Stimulated activated CD8-positive, alpha-beta memory T cell treated with anti-CD3 and anti-CD28 coated beads, Interleukin-15, amount 100 ng/mL, for 1 hour (primary cell): ENCODE measurements around the gene TTLL9.
"Not testable (repeated sequence)": the region's sequence is repeated elsewhere in the genome, so short reads cannot be mapped to it uniquely, and the experiment has no call there.

ENCODE experiments used
- DNase-seq: peaks from one replicate; pipeline ENCODE4 v3.0.0-alpha.2; 2020; ENCODE audit warnings: low read depth

Gene TTLL9

DNA sequence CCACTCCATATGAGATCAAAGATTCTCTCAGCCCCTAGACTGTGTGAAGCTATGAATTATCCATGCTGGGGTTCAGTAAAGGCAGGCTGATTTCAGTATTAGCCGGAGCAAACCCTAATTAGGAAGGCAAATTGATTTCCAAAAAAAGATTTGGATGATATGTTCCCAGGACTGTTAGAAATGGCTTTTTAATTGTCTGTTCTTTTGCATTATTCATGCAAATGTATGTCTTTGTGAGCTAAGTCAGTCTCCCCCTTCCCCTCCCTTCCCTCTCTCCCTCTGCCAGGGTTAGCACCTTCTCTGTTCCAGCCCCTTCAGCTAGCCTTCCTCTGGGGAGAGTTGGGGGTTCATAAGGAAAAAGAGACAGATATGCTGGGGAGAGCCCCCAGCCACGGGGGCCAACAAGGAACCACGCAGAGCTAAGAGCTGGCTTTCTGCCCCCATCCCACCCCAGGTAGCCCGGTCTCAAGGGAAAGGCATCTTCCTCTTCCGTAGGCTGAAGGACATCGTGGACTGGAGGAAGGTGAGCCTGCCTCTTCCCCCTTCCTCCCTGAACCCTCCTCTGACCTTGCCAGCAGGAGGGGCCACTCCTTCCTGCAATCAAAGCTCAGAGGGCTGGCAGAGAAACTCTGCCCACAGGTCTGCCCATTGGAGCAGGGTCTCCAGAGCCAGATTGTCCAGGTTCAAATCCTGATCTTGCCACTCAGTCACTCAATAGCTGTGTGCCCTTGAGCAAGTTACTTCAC is 49.1 kb downstream of the TTLL9 start:
- DNase-seq = no peak

- no peak for DNase-seq
Measured at GRCh38 chr20:31920275-31920855, 49.9 kb downstream of the TTLL9 start.

- DNase-seq = not testable (repeated sequence)
Measured at GRCh38 chr20:31921480-31921879, 51.0 kb downstream of the TTLL9 start.

DNA sequence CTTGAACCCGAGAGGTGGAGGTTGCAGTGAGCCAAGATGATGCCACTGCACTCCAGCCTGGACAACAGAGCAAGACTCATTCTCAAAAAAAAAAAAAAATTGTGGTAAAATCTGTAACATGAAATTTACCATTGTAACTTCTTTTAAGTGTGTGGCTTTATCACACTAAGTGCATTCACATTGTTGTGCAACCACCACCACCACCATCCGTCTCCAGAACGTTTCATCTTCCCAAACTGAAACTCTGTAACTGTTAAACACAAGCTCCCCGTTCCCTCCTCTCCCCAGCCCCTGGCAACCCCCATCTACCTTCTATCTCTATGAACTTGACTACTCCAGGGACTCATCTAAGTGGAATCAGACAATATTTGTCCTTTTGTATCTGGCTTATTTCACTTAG is 51.7 kb downstream of the TTLL9 start:
- no peak for DNase-seq

DNA sequence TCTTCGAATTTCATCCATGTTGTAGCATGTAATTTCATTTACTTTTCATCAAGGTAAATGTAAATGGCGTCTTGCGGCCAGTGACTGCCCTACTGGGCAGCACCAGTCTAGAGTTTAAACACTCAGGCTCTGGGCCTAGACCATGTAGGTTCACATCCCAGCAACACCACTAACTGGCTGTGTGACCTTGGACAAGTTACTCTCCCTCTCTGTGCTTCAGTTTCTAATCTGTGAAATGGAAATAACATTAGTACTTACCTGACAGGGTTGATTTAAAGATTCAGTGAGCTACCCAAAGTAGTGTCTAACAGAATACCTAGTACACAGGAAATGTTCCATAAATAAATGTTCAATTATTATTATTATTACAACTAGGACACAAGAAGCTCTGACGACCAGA is 52.2 kb downstream of the TTLL9 start:
- DNase-seq = no peak

GRCh38 chr20:31923388-31924331 is 53.2 kb downstream of the TTLL9 start:
- no peak for DNase-seq

GRCh38 chr20:31924561-31924960 is 54.1 kb downstream of the TTLL9 start:
- DNase-seq = no peak

DNA sequence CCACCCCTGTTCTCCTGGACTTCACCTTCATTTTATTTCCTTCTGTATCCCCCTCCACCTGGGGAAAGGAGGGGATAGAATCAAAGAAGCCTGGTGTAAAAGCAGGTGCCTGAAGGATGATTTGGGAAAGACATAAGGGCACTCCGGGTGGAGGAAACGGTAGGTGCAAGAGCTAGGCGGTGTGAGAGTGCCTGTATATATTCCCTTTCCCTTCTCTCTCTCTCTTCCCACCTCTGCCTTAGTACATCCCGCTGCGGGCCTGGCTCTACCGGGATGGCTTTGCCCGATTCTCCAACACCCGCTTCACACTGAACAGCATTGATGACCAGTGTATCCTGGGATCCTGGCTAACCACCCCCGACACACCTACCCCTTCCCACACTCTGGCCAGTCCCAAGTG is 55.2 kb downstream of the TTLL9 start:
- DNase-seq = no peak

- no peak for DNase-seq
Measured at GRCh38 chr20:31926493-31926892, 56.1 kb downstream of the TTLL9 start.

DNA sequence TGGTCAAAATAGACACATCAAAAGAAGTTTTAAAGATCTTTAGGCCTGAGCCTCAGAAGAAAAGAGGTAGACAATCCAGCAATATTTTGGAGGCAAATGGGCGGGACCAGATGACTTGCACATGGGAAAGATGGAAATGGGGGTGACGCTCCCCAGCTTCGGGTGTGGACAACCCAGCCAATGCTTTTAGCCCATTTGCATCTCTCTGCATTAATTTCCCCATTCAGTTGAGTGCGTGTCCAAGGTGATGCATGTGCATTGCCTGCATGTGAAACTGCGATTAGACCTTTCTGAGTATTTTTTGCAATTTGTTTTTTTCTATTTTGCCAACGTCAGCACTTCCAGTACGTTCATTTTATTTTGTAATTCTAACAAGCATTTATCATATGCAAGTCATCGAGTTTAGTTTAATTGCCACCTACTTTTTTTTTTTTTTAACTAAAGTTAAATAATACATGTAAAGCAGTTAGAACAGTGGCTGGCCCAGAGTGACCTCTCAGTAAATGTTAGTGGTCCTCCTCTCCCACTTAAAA is 57.3 kb downstream of the TTLL9 start:
- DNase-seq = no peak

DNA sequence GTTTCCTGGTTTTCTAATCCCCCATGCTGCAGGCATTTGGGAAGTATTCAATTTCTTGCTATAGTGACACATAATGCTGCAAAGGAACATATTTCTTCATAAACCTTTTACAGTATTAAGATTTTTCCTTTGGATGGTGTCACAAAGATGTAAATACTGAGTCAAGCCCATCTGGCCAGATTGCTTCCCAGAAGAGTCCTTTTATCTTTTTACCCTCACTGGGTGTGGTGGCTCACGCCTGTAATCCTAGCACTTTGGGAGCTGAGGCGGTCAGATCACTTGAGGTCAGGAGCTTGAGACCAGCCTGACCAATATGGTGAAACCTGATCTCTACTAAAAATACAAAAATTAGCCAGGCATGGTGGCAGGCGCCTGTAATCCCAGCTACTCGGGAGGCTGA is 59.2 kb downstream of the TTLL9 start:
- DNase-seq = not testable (repeated sequence)

GRCh38 chr20:31930779-31931178 is 60.3 kb downstream of the TTLL9 start:
- DNase-seq = no peak

DNA sequence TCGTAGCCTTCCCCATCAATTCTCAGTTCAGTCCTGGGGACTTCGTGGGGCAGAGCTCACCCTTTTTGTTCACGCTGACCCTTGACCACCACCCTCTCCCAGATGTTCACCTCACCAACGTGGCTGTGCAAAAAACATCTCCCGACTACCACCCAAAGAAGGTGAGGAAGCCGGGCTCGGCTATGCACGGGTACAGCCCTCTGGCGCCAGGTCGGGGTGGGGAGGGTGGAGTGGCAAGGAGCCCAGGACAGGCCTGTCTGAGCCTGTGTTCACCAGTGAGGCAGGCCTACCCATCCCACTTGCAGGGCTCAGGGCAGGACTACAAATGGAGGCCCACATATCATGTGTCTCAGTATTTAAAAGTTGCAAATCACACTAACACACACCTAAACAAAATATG is 63.3 kb downstream of the TTLL9 start:
- DNase-seq = no peak

GRCh38 chr20:31934491-31934890 is 64.1 kb downstream of the TTLL9 start:
- DNase-seq = no peak

- no peak for DNase-seq
Measured at GRCh38 chr20:31934968-31935764, 64.7 kb downstream of the TTLL9 start.

GRCh38 chr20:31936420-31936819 is 66.0 kb downstream of the TTLL9 start:
- DNase-seq = no peak

DNA sequence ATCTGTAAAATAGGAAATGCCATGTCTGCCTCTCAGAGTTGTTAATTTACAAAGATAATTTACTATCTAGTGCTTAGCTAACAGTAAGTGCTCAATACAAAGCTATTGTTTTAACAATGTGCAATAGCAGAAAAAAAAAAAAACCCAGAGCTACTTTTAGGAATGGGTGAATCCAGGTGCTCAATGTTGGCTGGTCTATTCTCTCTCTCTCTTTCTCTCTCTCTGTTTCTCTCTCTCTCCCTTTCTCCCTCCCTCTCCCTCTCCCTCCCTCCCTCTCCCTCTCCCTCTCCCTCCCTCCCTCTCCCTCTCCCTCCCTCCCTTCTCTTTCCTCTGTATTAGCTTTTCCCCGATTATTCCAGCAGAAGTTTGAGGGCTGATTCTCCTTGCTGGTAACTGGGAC is 67.4 kb downstream of the TTLL9 start:
- no peak for DNase-seq

GRCh38 chr20:31939661-31940060 is 69.2 kb downstream of the TTLL9 start:
- no peak for DNase-seq

GRCh38 chr20:31943052-31943471 is 72.6 kb downstream of the TTLL9 start:
- DNase-seq = no peak

DNA sequence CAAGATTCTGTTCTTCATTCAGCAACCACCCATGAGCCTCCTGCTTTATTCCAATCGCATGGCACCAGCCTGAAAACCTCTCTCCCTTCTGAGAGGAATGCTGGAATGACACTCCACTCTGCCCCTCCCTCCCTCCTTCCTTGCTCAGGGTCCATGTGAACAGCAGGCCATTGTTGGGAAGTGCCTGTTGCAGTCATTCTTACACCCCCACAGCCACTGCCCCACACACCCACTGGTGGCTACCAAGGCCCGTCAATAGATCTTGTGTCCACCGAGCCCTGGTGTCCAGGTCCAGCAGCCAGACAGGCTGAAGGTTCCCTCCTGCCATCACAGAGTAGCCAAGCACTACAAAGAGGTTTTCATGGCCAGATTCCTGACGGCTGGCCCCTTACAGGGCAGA is 74.9 kb downstream of the TTLL9 start:
- DNase-seq = no peak

DNA sequence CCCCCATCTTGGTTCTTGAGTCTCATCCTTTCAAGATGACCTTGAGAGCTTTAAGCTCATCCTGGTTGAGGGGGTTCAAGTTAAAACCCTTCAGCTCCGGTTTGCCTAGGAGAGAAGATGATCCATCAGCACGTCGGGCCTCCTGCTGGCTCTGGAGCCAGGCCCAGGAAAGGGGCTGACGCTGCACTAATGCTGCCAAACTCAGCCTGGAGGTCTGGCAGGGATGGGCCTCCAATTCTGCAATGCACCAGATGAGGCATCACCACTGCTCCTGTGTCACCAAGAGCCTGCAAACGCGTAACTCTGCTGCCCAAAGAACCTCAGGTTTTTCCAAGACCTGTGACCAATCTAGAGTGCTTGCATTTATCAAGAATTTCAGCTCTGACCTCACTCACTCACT is 75.4 kb downstream of the TTLL9 start:
- no peak for DNase-seq

DNA sequence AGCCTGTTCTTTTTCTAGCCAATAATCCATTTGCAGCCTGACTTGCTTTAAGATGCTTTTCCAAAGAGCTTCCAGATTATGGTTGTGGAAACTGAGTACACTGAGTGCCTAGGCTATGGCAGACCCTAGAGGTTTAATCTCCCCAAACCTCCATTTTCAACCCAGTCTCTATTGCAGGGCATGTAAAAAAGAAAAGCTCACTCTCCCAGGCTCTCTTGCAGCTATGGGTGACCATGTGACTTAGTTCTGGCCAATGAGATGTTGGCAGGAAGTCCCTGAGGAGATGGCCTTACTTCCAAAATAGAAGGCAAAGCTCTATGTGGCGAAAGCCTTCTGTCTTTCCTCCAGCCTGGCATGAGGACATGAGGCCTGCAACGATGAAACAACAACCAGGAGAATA is 77.6 kb downstream of the TTLL9 start:
- DNase-seq = no peak
